GM18867 (cell line): Measurements from ENCODE around the gene DNAH8.
"Not testable (repeated sequence)": the region's sequence is repeated elsewhere in the genome, so short reads cannot be mapped to it uniquely, and the experiment has no call there.

ENCODE experiments used
- ATAC-seq: cut with Tn5 transposase; IDR thresholded peaks from one replicate; pipeline ENCODE4 v1.9.1; 2021; ENCODE audit warnings: mild to moderate bottlenecking, moderate library complexity; ENCODE audit not compliant: unreplicated experiment

Gene DNAH8

GRCh38 chr6:38901802-38902522 lies 186.9 kb downstream of the DNAH8 start:
- no peak for ATAC-seq

- no peak for ATAC-seq
Measured at GRCh38 chr6:38906582-38906981, 191.5 kb downstream of the DNAH8 start.

GRCh38 chr6:38907264-38907663 lies 192.2 kb downstream of the DNAH8 start:
- ATAC-seq: no peak

- ATAC-seq: no peak
Measured at GRCh38 chr6:38909015-38909730, 194.1 kb downstream of the DNAH8 start.

GRCh38 chr6:38910207-38910606 lies 195.1 kb downstream of the DNAH8 start:
- ATAC-seq: no peak

GRCh38 chr6:38912378-38912777 lies 197.3 kb downstream of the DNAH8 start:
- ATAC-seq: no peak

- ATAC-seq: no peak
Measured at GRCh38 chr6:38915205-38915925, 200.3 kb downstream of the DNAH8 start.

GRCh38 chr6:38921540-38921939 lies 206.4 kb downstream of the DNAH8 start:
- ATAC-seq: not testable (repeated sequence)

- ATAC-seq: no peak
Measured at GRCh38 chr6:38924791-38925509, 209.8 kb downstream of the DNAH8 start.

- ATAC-seq: no peak
Measured at GRCh38 chr6:38929560-38929959, 214.4 kb downstream of the DNAH8 start.

- no peak for ATAC-seq
Measured at GRCh38 chr6:38933426-38933825, 218.3 kb downstream of the DNAH8 start.

- no peak for ATAC-seq
Measured at GRCh38 chr6:38935051-38935450, 219.9 kb downstream of the DNAH8 start.

- no peak for ATAC-seq
Measured at GRCh38 chr6:38937839-38938613, 222.9 kb downstream of the DNAH8 start.

GRCh38 chr6:38938741-38939140 lies 223.6 kb downstream of the DNAH8 start:
- ATAC-seq: no peak

- ATAC-seq: no peak
Measured at GRCh38 chr6:38942442-38942841, 227.3 kb downstream of the DNAH8 start.

- ATAC-seq: no peak
Measured at GRCh38 chr6:38942965-38943364, 227.9 kb downstream of the DNAH8 start.

GRCh38 chr6:38943964-38944363 lies 228.9 kb downstream of the DNAH8 start:
- ATAC-seq: no peak

GRCh38 chr6:38944655-38945279 lies 229.7 kb downstream of the DNAH8 start:
- no peak for ATAC-seq

- ATAC-seq: no peak
Measured at GRCh38 chr6:38955861-38956260, 240.8 kb downstream of the DNAH8 start.

- ATAC-seq: no peak
Measured at GRCh38 chr6:38957426-38957825, 242.3 kb downstream of the DNAH8 start.
